BLaER1 (cell line): ENCODE data around the gene PDIA5.

Source experiments
- H3K27ac ChIP-seq: shearing (Covaris generic); formaldehyde crosslinking; 2 replicates; pipeline ENCODE4 v1.8.1; 2022
- H3K27me3 ChIP-seq: shearing (Covaris generic); formaldehyde crosslinking; 2 replicates; pipeline ENCODE4 v1.8.1; 2022
- H3K36me3 ChIP-seq: shearing (Covaris generic); formaldehyde crosslinking; 2 replicates; pipeline ENCODE4 v1.8.1; 2022
- H3K4me1 ChIP-seq: shearing (Covaris generic); formaldehyde crosslinking; 2 replicates; pipeline ENCODE4 v1.8.1; 2022
- H3K4me2 ChIP-seq: shearing (Covaris generic); formaldehyde crosslinking; 2 replicates; pipeline ENCODE4 v1.8.1; 2022
- H3K4me3 ChIP-seq: shearing (Covaris generic); formaldehyde crosslinking; 2 replicates; pipeline ENCODE4 v1.8.1; 2022
- H3K9ac ChIP-seq: shearing (Covaris generic); formaldehyde crosslinking; 2 replicates; pipeline ENCODE4 v1.8.1; 2022
- H3K9me3 ChIP-seq: shearing (Covaris generic); formaldehyde crosslinking; 2 replicates; pipeline ENCODE4 v1.8.1; 2022
- H4K20me1 ChIP-seq: shearing (Covaris generic); formaldehyde crosslinking; 2 replicates; pipeline ENCODE4 v1.8.1; 2022
- Cebpa-rat ChIP-seq: shearing (Covaris generic); IDR thresholded peaks from 2 replicates; pipeline ENCODE4 v1.8.1; 2022

PDIA5 gene

GRCh38 chr3:123119802-123120201 lies 53.0 kb downstream of the PDIA5 start:
- H3K4me2 ChIP-seq, result peak overlapping the region; percentile 57; the same call in 1 of the 2 replicates
- TF ChIP-seq Cebpa-rat, result no peak
- peaks cover 41% of the 10 kb centered on the region for H3K4me1 ChIP-seq
- H3K27ac ChIP-seq, result no peak overlapping the region
- no peak overlapping the region for H3K4me3 ChIP-seq
- H3K36me3 ChIP-seq, result peaks cover 11% of the 10 kb centered on the region
- no peak overlapping the region for H3K9ac ChIP-seq
- H3K27me3 ChIP-seq, result no peaks in the 10 kb centered on the region
- no peaks in the 10 kb centered on the region for H4K20me1 ChIP-seq
- no peaks in the 10 kb centered on the region for H3K9me3 ChIP-seq

GRCh38 chr3:123120573-123120972 lies 53.7 kb downstream of the PDIA5 start:
- H4K20me1 ChIP-seq, result no peaks in the 10 kb centered on the region
- no peaks in the 10 kb centered on the region for H3K9me3 ChIP-seq
- no peak for TF ChIP-seq Cebpa-rat
- no peaks in the 10 kb centered on the region for H3K27me3 ChIP-seq
- peaks cover 33% of the 10 kb centered on the region for H3K4me1 ChIP-seq
- no peak overlapping the region for H3K4me3 ChIP-seq
- peaks cover 8% of the 10 kb centered on the region for H3K36me3 ChIP-seq
- peak overlapping the region; percentile 57 for H3K4me2 ChIP-seq
- H3K27ac ChIP-seq, result no peak overlapping the region
- no peak overlapping the region for H3K9ac ChIP-seq

- Histone ChIP-seq H3K4me1 (peaks cover 28% of the 10 kb centered on the region), H3K9ac (no peak overlapping the region), H3K9me3 (no peaks in the 10 kb centered on the region), H3K36me3 (peaks cover 4% of the 10 kb centered on the region; the same call in 1 of the 2 replicates), H3K27me3 (no peaks in the 10 kb centered on the region), H3K27ac (no peak overlapping the region), H3K4me2 (peak overlapping the region; percentile 57), H3K4me3 (no peak overlapping the region), H4K20me1 (no peaks in the 10 kb centered on the region)
- TF ChIP-seq Cebpa-rat, result no peak
Observed at GRCh38 chr3:123122057-123122456, 55.2 kb downstream of the PDIA5 start.

GRCh38 chr3:123122525-123123315 lies 55.9 kb downstream of the PDIA5 start:
- Histone ChIP-seq H3K27ac (no peak overlapping the region), H3K4me2 (no peak overlapping the region), H4K20me1 (no peaks in the 10 kb centered on the region)

GRCh38 chr3:123123716-123124616 lies 57.1 kb downstream of the PDIA5 start:
- H3K4me2 ChIP-seq, result no peak overlapping the region
- H3K4me3 ChIP-seq, result no peak overlapping the region
- H3K36me3 ChIP-seq, result peaks cover 4% of the 10 kb centered on the region; the same call in 1 of the 2 replicates
- no peak for TF ChIP-seq Cebpa-rat
- H3K9me3 ChIP-seq, result no peaks in the 10 kb centered on the region
- no peak overlapping the region for H3K27ac ChIP-seq
- peaks cover 28% of the 10 kb centered on the region for H3K4me1 ChIP-seq
- H3K9ac ChIP-seq, result no peak overlapping the region
- H3K27me3 ChIP-seq, result no peaks in the 10 kb centered on the region
- no peaks in the 10 kb centered on the region for H4K20me1 ChIP-seq

More at GRCh38 chr3:123122525-123123315, 55.9 kb downstream of the PDIA5 start:
- Histone ChIP-seq H3K4me3 (no peak overlapping the region), H3K4me1 (peaks cover 28% of the 10 kb centered on the region), H3K9me3 (no peaks in the 10 kb centered on the region), H3K27me3 (no peaks in the 10 kb centered on the region), H3K9ac (no peak overlapping the region), H3K36me3 (peaks cover 4% of the 10 kb centered on the region; the same call in 1 of the 2 replicates)
- TF ChIP-seq Cebpa-rat, result no peak

GRCh38 chr3:123124971-123125370 lies 58.1 kb downstream of the PDIA5 start:
- Histone ChIP-seq H4K20me1 (no peaks in the 10 kb centered on the region), H3K27me3 (no peaks in the 10 kb centered on the region), H3K9me3 (no peaks in the 10 kb centered on the region), H3K27ac (no peak overlapping the region), H3K4me2 (no peak overlapping the region), H3K4me3 (no peak overlapping the region), H3K36me3 (peaks cover 4% of the 10 kb centered on the region; the same call in 1 of the 2 replicates), H3K4me1 (peaks cover 24% of the 10 kb centered on the region), H3K9ac (no peak overlapping the region)
- no peak for TF ChIP-seq Cebpa-rat

GRCh38 chr3:123126031-123126430 lies 59.2 kb downstream of the PDIA5 start:
- H3K27ac ChIP-seq, result no peak overlapping the region
- no peaks in the 10 kb centered on the region for H3K9me3 ChIP-seq
- peaks cover 4% of the 10 kb centered on the region; the same call in 1 of the 2 replicates for H3K36me3 ChIP-seq
- H3K4me2 ChIP-seq, result no peak overlapping the region
- H3K4me1 ChIP-seq, result peaks cover 14% of the 10 kb centered on the region
- TF ChIP-seq Cebpa-rat, result no peak
- no peak overlapping the region for H3K4me3 ChIP-seq
- H4K20me1 ChIP-seq, result no peaks in the 10 kb centered on the region
- H3K27me3 ChIP-seq, result no peaks in the 10 kb centered on the region
- no peak overlapping the region for H3K9ac ChIP-seq

GRCh38 chr3:123126653-123127052 lies 59.8 kb downstream of the PDIA5 start:
- Histone ChIP-seq H4K20me1 (no peaks in the 10 kb centered on the region), H3K27me3 (no peaks in the 10 kb centered on the region), H3K4me3 (no peak overlapping the region), H3K4me2 (no peak overlapping the region), H3K4me1 (peaks cover 8% of the 10 kb centered on the region), H3K9ac (no peak overlapping the region), H3K36me3 (peaks cover 4% of the 10 kb centered on the region; the same call in 1 of the 2 replicates), H3K9me3 (no peaks in the 10 kb centered on the region), H3K27ac (no peak overlapping the region)
- TF ChIP-seq Cebpa-rat, result no peak

- H3K36me3 ChIP-seq, result peaks cover 5% of the 10 kb centered on the region; the same call in 1 of the 2 replicates
- H3K4me3 ChIP-seq, result no peak overlapping the region
- H3K27me3 ChIP-seq, result no peaks in the 10 kb centered on the region
- no peak for TF ChIP-seq Cebpa-rat
- H3K4me2 ChIP-seq, result no peak overlapping the region
- H3K27ac ChIP-seq, result no peak overlapping the region
- no peak overlapping the region for H3K9ac ChIP-seq
- H4K20me1 ChIP-seq, result no peaks in the 10 kb centered on the region
- no peaks in the 10 kb centered on the region for H3K4me1 ChIP-seq
- no peaks in the 10 kb centered on the region for H3K9me3 ChIP-seq
Observed at GRCh38 chr3:123129092-123129491, 62.3 kb downstream of the PDIA5 start.
